Endothelial cell of umbilical vein (primary cell): ENCODE results near the gene MAP1S. TPM values are rescaled to one million over a fixed set of nuclear protein-coding genes. Genes with fewer than 3 reads are reported as not detected.

Source experiments
- BruUV-seq: library from RNA; stranded (reverse); fragments of 400-500 nt; replicated peaks from 2 replicates; lab custom pipeline; 2021; lab: Mats Ljungman, UMichigan
- CTCF ChIA-PET: fragments of 300-600, 350-600 bp; sonication (Branson Sonifier 250); formaldehyde crosslinking; loops from one replicate; lab custom pipeline; 2021; ENCODE audit warnings: antibody characterized with exemption, inconsistent platforms; lab: Charles Lee
- POLR2A ChIA-PET: fragments of 300-600, 350-600 bp; sonication (Branson Sonifier 250); formaldehyde crosslinking; loops from one replicate; lab custom pipeline; 2021; ENCODE audit warnings: antibody characterized with exemption, inconsistent platforms; lab: Charles Lee
- DNase-seq: peaks from one replicate; pipeline ENCODE4 v3.0.0-alpha.2; 2011; ENCODE audit warnings: low read depth, low spot score
- FAIRE-seq: peaks from 2 replicates; lab custom pipeline; 2011; peaks lifted over from hg19 to GRCh38; lab: Jason Lieb, UNC
- H2AFZ ChIP-seq: 2 replicates; pipeline ENCODE4 v1.6.0; 2012; ENCODE audit warnings: low read depth, low read length, control low read depth, inconsistent platforms
- H3K27ac ChIP-seq: 2 replicates; pipeline ENCODE4 v1.5.1; 2011; ENCODE audit warnings: low read depth, mild to moderate bottlenecking, control low read depth, low read length, moderate library complexity; ENCODE audit not compliant: insufficient read depth
- H3K27me3 ChIP-seq, 2 experiments: 2 replicates each; pipeline versions ENCODE4 v1.6.0 to v1.6.1; 2011; ENCODE audit warnings: low read length in 2 of 2, mixed read lengths in 1 of 2; ENCODE audit not compliant: control insufficient read depth in 2 of 2, insufficient read depth in 2 of 2
- H3K36me3 ChIP-seq, 2 experiments: 2 replicates in 1 of 2; 3 replicates in 1 of 2; pipeline ENCODE4 v1.5.1; 2011; ENCODE audit warnings: low read length in 2 of 2, mild to moderate bottlenecking in 1 of 2, moderate library complexity in 1 of 2; ENCODE audit not compliant: control insufficient read depth in 2 of 2, insufficient read depth in 2 of 2; ENCODE audit errors: extremely low read depth in 1 of 2
- H3K4me1 ChIP-seq: 3 replicates; pipeline ENCODE4 v1.5.1; 2011; ENCODE audit warnings: mild to moderate bottlenecking, low read length; ENCODE audit not compliant: control insufficient read depth, insufficient read depth; ENCODE audit errors: extremely low read depth
- H3K4me2 ChIP-seq: 2 replicates; pipeline ENCODE4 v1.6.1; 2011; ENCODE audit warnings: low read length, control low read depth, mixed read lengths; ENCODE audit not compliant: insufficient read depth
- H3K4me3 ChIP-seq, 3 experiments: fragments of 200-600 bp in 1 of 3; sonication (generic), shearing (Covaris generic) in 1 of 3; replicated peaks in 1 of 3; 2 replicates each; pipeline ENCODE4 v1.5.1; 2011 to 2016; ENCODE audit warnings: control low read depth in 3 of 3, low read length in 3 of 3, mild to moderate bottlenecking in 2 of 3, inconsistent platforms in 1 of 3, low read depth in 1 of 3, moderate library complexity in 1 of 3; ENCODE audit not compliant: insufficient read depth in 1 of 3
- H3K79me2 ChIP-seq: 2 replicates; pipeline ENCODE4 v1.6.0; 2012; ENCODE audit warnings: low read length, inconsistent platforms; ENCODE audit not compliant: control insufficient read depth, insufficient read depth
- H3K9ac ChIP-seq: replicated peaks from 2 replicates; pipeline ENCODE3; 2011; ENCODE audit warnings: low read length, control low read depth; ENCODE audit not compliant: insufficient read depth; ENCODE audit errors: extremely low read depth
- H3K9me1 ChIP-seq: replicated peaks from 3 replicates; pipeline ENCODE4 v1.6.0; 2011; ENCODE audit warnings: mild to moderate bottlenecking, low read length; ENCODE audit not compliant: control insufficient read depth, insufficient read depth; ENCODE audit errors: extremely low read depth
- H3K9me3 ChIP-seq: replicated peaks from 2 replicates; pipeline ENCODE4 v1.5.1; 2012; ENCODE audit warnings: low read length, inconsistent platforms; ENCODE audit not compliant: control insufficient read depth, insufficient read depth
- H4K20me1 ChIP-seq: replicated peaks from 2 replicates; pipeline ENCODE3; 2011; ENCODE audit warnings: mild to moderate bottlenecking, low read length; ENCODE audit not compliant: control insufficient read depth, insufficient read depth; ENCODE audit errors: extremely low read depth
- EZH2 ChIP-seq: IDR thresholded peaks from 2 replicates; pipeline ENCODE4 v1.6.1; 2012; ENCODE audit warnings: borderline replicate concordance, low read depth, mild to moderate bottlenecking, moderate library complexity, low read length, inconsistent platforms; ENCODE audit not compliant: severe bottlenecking
- FOS ChIP-seq: IDR thresholded peaks from 2 replicates; pipeline ENCODE4 v1.6.1; 2011; ENCODE audit warnings: mild to moderate bottlenecking, low read length, moderate library complexity, borderline replicate concordance; ENCODE audit not compliant: insufficient read depth
- GATA2 ChIP-seq: IDR thresholded peaks from 2 replicates; pipeline ENCODE4 v1.7.0; 2011; ENCODE audit warnings: low read depth, mild to moderate bottlenecking, moderate library complexity, mixed read lengths, low read length; ENCODE audit not compliant: insufficient read length, insufficient read depth
- JUN ChIP-seq: IDR thresholded peaks from 2 replicates; pipeline ENCODE4 v1.6.1; 2011; ENCODE audit warnings: borderline replicate concordance, low read depth; ENCODE audit not compliant: insufficient read length, insufficient read depth
- MYC ChIP-seq: IDR thresholded peaks from one replicate; pipeline ENCODE4 v1.6.1; 2011; ENCODE audit warnings: mild to moderate bottlenecking, low read depth, low read length
- POLR2A ChIP-seq: IDR thresholded peaks from 2 replicates; pipeline ENCODE4 v1.6.1; 2012; ENCODE audit warnings: low read depth, mild to moderate bottlenecking, control low read depth, low read length
- POLR2AphosphoS5 ChIP-seq: IDR thresholded peaks from 2 replicates; pipeline ENCODE4 v1.6.1; 2012; ENCODE audit warnings: low read depth, mild to moderate bottlenecking, control low read depth, low read length, moderate library complexity; ENCODE audit not compliant: insufficient read depth
- dilution Hi-C: fragments of 300-500 bp; cut with MboI; formaldehyde crosslinking; loops from one replicate; pipeline ENCODE4 v1.15.0; 2019; ENCODE audit warnings: low sequenced_read_pairs; ENCODE audit not compliant: extremely low pct_ligation_motif_present
- intact Hi-C: fragments of 100-400 bp; cut with micrococcal nuclease; formaldehyde crosslinking; loops from one replicate; pipeline ENCODE4 v1.10.0; 2022
- polyA plus RNA-seq, 4 experiments: library from polyadenylated mRNA; depleted of rRNA in 3 of 4; stranded (reverse) in 3 of 4; unstranded in 1 of 4; fragments of >200 nt; gene quantifications; 2 replicates each; pipeline versions ENCODE4 v1.2.1 to v1.2.3, GENCODE V29; 2011 to 2012; ENCODE audit warnings: missing spikeins in 1 of 4
- total RNA-seq: library from RNA; stranded (reverse); gene quantifications from 2 replicates; pipeline ENCODE4 v1.2.3, GENCODE V29; 2021
- TF ChIP-seq, protein P1 (sequence below): IDR thresholded peaks from 2 replicates; pipeline ENCODE4 v1.6.1; 2011; ENCODE audit not compliant: insufficient read depth, insufficient read length
- TF ChIP-seq, protein P2 (sequence below), 2 donors: IDR thresholded peaks; 1 replicate in 1 of 2; 2 replicates in 1 of 2; pipeline ENCODE4 v1.5.1; 2011; ENCODE audit warnings: low read length in 2 of 2, mild to moderate bottlenecking in 2 of 2, moderate library complexity in 2 of 2, control low read depth in 1 of 2, inconsistent platforms in 1 of 2, low read depth in 1 of 2; ENCODE audit not compliant: insufficient read depth in 1 of 2; ENCODE audit errors: extremely low read depth in 1 of 2

The MAP1S gene
- total and polyA plus RNA-seq, 2 donors (not counting 3 experiments of a cell fraction or from before 2014, with no cell fraction given), result 94.8 to 143 TPM

DNA sequence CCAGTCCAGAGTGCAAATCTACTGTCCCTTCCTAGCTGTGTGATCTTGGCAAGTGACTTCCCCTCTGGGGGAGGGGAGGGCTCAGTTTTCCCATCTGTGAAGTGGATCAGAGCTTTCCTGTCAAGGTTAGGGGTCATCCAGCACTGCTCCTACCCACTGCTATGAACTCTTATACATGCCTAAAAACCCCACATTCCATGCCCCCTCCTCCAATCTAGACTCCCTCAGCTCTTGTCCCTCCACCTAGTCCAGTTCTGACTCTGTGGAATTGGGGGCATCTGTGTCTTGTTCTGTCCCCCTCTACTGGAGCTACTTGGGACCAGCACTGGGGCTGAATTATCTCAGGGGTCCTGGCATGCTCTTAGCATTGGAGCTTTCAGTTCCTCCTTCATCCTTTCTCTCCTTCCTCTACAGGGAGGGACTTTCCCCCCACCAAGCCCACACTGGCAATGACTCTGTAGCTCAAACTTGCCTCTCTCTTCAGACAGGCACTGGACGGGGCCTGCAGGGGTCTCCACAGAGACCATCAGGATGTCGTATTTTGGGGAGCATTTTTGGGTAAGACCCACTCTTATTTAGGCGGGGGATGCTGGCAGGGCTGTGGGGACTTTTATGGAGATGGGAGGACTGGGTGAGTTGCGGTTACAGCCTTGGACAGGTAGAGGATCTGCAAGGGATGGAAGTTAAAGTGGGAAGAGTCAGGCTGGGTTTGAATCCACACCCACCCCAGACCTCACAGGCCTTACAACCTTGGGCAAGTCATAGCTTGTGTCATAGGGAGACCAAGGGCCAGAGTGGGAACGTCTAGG is 35.6 kb downstream of the MAP1S start:
- no peak overlapping the region for H3K27ac ChIP-seq
- no peaks in the 10 kb centered on the region for H4K20me1 ChIP-seq
- no peaks in the 10 kb centered on the region for H3K9me3 ChIP-seq
- CTCF ChIA-PET, result interaction anchor here (0.8 to 1.7 kb wide), 5 partner anchors 12 to 95 kb away, joined by 3 to 21 read pairs (median 4); no protein-coding TSS in a partner anchor
- no peaks in the 10 kb centered on the region for H3K27me3 ChIP-seq
- POLR2A ChIA-PET, result interaction anchor here (0.6 kb wide), 1 partner anchor 274 kb away, joined by 6 read pairs; no protein-coding TSS in a partner anchor
- no peak overlapping the region for H2AFZ ChIP-seq
- no peak overlapping the region for H3K4me2 ChIP-seq
- dilution Hi-C loops, result no loop called here
- DNase-seq (no peak), FAIRE-seq (no peak)
- intact Hi-C loops, result no loop called here
- no peaks in the 10 kb centered on the region for H3K79me2 ChIP-seq
- no peaks in the 10 kb centered on the region for H3K9me1 ChIP-seq
- TF ChIP-seq POLR2AphosphoS5, result no peak
- no peak for TF ChIP-seq POLR2A
- TF ChIP-seq MYC, result no peak
- TF ChIP-seq, protein P1, sequence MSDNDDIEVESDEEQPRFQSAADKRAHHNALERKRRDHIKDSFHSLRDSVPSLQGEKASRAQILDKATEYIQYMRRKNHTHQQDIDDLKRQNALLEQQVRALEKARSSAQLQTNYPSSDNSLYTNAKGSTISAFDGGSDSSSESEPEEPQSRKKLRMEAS, result no peak
- TF ChIP-seq EZH2, result no peak
- no peak for TF ChIP-seq GATA2
- TF ChIP-seq FOS, result no peak
- no peak for TF ChIP-seq JUN
- TF ChIP-seq, protein P2, sequence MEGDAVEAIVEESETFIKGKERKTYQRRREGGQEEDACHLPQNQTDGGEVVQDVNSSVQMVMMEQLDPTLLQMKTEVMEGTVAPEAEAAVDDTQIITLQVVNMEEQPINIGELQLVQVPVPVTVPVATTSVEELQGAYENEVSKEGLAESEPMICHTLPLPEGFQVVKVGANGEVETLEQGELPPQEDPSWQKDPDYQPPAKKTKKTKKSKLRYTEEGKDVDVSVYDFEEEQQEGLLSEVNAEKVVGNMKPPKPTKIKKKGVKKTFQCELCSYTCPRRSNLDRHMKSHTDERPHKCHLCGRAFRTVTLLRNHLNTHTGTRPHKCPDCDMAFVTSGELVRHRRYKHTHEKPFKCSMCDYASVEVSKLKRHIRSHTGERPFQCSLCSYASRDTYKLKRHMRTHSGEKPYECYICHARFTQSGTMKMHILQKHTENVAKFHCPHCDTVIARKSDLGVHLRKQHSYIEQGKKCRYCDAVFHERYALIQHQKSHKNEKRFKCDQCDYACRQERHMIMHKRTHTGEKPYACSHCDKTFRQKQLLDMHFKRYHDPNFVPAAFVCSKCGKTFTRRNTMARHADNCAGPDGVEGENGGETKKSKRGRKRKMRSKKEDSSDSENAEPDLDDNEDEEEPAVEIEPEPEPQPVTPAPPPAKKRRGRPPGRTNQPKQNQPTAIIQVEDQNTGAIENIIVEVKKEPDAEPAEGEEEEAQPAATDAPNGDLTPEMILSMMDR (IDR thresholded peaks at IDR 0.05; ENCODE audit: extremely low read depth in 1 of 2, insufficient read depth in 1 of 2, low read depth in 1 of 2, low read length in 2 of 2), result no peak
- no TSS peak for BruUV-seq
- H3K4me1 ChIP-seq, result peaks cover 3% of the 10 kb centered on the region
- H3K36me3 ChIP-seq, result no peaks in the 10 kb centered on the region
- no peak overlapping the region for H3K9ac ChIP-seq
- no peak overlapping the region for H3K4me3 ChIP-seq
